HG02981 (cell line): Measurements from ENCODE around the gene TP53BP1.

Experiments used
- ATAC-seq: cut with Tn5 transposase; IDR thresholded peaks from one replicate; pipeline ENCODE4 v1.9.1; 2021; ENCODE audit warnings: mild to moderate bottlenecking, moderate library complexity; ENCODE audit not compliant: unreplicated experiment

TP53BP1 gene

DNA sequence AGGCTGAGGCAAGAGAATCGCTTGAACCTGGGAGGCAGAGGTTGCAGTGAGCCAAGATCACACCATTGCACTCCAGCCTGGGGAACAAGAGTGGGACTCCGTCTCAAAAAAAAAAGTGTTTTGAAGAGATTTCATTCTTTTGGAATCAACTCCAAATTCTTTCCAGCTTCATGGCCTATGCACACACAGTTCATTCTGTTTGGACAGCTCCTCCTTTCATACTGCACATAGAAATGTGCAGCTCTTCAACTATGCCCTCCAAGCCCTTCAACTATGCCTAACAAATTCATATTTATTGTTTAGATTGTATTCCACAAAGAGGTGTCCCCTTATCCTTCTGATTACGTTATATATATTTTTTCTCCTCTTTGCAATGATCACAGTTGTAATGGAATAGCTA lies 4.2 kb downstream of the TP53BP1 start:
- ATAC-seq: no peak

DNA sequence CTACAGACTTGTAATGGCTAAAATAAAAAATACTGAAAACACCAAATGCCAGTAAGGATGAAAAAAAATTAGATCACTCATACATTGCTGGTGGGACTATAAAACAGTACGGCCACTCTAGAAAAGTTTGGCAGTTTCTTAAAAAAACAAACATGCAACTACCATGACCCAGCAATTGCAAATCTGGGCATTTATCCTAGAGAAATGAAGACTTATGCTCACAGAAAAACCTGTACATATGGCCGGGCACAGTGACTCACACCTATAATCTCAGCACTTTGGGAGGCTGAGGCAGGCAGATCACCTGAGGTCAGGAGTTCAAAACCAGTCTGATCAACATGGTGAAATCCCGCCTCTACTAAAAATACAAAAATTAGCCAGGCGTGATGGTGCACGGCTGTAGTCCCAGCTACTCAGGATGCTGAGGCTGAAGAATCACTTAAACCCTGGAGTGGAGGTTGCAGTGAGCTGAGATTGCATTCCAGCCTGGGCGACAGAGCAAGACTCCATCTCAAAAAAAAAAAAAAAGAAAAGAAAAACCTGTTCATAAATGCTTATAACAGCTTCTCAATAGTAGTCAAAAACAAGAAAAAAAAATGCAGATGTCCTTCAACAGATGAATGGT lies 5.6 kb downstream of the TP53BP1 start:
- no peak for ATAC-seq

DNA sequence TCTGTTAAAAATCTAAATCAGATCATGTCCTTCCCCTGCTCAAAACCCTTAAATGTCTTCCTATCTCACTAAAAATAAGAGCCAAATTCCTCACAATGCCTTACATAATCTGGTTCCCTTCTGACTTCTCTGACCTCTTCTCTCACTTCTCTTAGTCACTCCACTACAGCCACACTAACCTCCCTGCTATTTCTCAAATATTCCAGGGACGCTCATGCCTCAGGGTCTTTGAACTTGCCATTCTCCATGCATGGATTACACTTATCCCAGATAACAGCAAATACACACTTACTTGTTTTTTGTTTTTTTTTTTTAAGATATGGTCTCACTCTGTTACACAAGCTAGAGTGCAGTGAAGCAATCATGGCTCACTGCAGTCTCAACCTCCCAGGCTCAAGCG lies 8.5 kb downstream of the TP53BP1 start:
- no peak for ATAC-seq

DNA sequence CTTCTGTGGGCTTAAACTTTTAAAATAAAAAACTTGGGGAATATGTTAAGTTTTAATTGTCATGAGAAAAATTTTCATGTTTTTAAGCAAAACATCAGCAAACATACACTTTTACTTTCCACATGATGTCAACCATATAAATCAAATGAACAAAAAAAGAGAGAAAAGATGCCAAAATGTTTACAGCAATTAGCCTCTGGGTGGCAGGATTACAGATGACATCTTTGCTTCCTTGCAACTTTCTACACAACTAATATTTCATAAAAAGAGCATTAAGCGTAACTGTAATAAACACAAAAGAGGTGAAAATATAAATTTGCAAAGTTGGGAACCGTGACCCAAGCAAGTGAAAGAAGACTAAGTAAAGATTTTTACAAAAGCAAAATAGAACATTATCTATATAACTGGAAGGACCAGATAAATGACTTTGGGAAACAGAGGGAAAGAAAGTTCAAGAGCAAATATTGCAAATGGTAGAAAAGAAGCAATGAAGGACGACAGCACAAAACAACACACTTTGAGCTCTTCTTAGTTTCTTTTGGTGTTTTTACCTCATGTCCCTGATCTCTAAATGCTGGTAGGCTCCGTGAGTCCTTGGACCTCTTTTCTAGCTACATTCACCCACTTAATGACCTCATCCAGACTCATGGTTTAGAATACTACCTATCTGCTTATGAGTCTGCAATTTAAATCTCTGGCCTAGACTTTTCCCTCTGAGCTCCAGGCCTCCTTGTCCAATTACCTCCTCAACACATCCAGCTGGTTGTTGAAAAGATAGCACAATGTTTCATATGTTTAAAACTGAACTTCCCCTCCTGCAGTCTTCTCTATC lies 9.4 kb downstream of the TP53BP1 start:
- ATAC-seq: no peak

DNA sequence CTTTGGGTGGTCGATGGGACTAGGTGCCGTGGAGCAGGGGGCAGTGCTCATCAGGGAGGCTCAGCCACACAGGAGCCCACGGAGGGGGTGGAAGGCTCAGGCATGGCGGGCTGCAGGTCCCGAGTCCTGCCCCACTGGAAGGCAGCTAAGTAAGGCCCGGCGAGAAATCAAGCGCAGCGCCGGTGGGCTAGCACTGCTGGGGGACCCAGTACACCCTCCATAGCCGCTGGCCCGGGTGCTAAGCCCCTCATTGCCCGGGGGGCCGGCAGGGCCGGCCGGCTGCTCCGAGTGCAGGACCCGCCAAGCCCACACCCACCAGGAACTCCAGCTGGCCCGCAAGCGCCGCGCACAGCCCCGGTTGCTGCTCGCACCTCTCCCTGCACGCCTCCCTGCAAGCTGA lies 19.1 kb downstream of the TP53BP1 start:
- ATAC-seq: no peak

DNA sequence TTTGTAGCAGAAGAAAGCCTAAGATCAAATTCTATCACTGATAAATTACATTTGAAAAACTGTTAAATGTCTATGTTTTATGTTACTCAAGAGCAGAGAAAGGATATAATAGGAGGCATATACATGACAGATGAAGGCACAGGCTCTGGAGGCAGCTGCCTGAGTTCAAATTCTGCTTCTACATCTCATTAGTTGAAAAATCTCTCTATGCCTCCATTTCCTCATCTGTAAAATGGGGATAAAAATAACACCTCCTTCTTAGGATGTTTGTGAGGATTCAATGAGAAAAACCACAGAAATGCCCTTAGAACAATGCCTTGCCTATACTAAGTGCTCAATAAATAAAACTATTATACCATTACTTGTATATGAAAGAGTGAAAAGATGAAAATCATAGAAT lies 21.0 kb downstream of the TP53BP1 start:
- ATAC-seq: no peak

DNA sequence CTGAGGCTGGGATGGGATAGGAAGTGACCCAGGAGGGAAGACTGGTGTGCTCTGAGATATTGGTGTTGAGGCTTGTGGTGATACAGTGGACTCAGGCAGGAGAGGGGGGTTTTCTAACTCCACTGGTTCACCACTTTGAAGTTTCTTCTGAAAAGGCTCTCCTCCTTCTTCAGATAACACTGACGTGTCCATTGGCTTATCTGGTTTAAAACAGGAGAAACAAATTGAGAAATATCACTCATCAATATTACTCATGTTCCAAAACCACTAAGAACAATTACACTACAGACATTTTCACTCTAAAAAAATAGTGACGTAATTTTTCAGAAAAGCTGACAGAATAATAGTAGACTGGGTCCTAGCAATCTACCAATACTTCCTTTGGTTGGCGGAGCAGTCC lies 23.1 kb downstream of the TP53BP1 start:
- no peak for ATAC-seq

DNA sequence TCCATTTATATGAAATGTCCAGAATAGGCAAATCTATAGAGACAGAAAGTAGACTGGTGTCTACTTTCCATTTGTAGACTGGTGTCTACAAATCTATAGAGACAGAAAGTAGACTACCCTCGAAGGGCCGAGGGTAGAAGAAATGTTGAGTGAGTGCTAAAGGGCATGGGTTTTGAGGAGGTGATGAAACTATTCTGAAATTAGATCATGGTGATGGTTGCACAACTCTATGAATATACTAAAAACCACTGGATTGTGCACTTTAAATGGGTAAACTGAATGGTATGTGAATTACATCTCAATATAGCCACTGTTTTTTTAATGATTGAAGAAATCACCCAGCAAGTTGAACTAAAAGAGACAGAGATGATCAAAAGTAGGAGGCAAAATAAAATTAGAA lies 27.9 kb downstream of the TP53BP1 start:
- ATAC-seq: no peak

DNA sequence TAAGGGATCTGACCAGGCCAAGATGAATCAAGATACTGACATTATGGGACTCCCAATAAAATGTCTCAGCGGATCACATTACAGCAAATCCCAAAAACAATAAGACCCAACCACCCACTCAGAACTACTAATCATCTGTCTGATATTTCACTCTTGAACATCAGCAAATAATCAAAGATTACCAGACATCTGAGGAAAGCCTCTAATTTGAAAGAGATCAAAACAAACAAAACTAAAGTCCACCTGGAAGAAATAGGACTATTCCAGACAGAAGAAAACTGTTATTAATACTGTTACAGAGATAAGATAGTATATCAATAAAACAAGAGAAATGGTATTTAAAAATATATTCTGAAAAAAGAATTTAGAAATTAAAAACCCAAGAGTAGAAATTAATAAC lies 29.0 kb downstream of the TP53BP1 start:
- ATAC-seq: no peak

DNA sequence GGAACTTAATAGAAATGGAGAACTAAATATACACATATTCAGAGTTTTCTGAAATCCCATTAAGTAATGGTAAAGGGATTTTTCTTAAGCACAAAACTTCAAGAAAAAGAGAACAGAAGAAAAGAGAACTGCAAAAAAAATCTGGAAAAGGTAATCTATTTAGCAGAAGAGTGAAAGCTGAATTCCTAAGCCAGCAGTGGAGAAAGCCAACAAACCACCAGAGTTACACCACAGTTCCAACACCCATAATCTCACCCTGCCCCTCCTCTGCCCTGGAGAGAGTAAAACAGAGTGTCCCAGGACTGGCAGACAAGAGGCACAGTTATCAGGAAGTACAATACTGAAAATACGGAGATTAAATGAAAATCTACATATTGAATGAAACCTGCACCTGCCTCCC lies 29.4 kb downstream of the TP53BP1 start:
- ATAC-seq: no peak

DNA sequence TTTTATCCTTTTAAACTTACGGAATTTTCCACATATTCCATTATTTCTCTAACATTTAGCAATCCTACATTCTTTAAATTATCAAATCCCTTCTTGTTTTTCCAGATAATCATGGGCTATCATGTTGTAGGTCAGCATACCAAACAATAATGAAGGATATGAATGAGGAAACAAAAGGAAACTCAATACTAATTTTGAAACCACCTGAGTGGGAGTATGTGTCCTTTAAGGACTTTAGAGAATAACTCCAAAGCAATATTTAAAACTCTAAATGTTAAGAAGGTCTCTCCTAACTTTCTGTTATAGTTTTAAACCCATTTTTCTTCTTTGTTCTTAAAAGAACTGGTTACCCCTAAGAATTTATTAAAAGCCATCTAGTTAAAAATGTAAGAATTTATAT lies 43.0 kb downstream of the TP53BP1 start:
- ATAC-seq: no peak

DNA sequence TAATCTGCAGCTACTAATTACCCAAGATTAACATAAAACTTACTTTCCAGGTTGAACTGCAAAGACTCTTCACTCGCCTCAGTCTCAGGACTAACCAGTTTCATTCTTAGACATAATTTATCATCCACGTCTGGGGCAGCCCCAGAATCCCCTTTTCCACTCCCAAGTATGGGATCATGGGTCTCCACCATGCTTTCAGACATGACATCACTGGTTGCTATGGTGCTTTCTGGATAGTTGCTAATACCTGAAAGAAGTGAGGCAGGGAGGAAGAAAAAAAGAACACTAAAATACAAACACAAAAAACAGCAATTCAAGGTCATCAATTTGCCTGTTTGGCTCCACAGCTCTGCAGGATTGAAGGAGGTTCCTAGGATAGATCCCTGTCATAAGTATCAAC lies 46.6 kb downstream of the TP53BP1 start:
- ATAC-seq: no peak

DNA sequence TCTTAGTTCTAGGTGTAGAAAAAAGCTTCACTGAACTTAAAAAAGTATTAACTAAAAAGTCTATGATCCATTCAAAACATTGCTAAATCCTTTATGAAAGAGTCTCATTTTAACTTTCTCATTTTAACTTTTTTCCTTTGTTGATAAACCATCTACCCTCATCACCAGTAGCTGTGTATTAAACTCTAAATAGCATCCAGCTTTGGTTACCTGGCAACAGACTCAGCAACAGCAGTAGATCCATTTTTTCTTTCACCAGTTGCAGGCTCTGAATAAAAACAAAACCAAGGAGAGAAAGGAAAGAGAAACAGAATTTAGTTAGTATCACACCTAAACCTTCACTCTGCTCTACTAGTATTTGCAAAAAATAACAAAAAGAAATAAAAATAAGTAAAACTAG lies 51.6 kb downstream of the TP53BP1 start:
- ATAC-seq: no peak

DNA sequence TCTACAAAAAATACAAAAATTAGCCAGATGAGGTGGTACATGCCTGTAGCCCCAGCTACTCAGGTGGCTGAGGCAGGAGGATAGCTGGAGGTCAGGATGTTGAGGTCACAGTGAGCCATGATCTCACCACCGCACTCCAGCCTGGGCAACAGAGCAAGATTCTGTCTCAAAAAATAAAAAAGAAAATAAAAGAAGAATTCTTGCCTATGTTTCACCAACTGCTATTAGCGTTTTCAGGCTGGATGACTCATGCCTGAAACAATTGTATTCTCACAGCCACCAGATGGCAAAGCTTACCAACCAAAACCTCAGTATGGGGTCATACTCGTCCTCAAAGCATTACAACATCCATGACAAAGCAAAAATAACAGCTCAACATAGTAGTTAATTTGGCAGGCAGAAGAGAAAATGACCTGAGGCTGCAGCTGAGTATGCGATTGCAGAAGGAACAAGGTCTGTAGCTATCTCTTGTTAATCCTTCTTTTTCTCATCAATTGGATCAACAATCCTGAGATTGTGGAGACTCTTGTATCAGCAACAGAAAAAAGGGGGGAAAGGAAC lies 52.2 kb downstream of the TP53BP1 start:
- ATAC-seq: no peak

DNA sequence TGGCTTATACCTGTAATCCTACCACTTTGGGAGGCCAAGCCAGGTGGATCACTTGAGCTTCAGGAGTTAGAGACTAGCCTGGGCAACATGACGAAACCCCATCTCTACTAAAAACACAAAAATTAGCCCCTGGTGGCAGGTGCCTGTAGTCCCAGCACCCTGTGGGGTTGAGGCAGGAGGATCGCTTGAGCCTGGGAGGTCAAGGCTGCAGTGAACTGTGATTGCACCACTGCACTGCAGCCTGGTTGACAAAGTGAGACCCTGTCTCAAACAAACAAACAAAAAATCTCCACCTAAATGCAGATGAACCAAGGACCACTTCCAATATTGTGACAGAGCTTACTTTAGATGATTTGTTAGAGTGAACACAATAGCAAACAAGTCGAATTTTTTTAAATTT lies 53.7 kb downstream of the TP53BP1 start:
- no peak for ATAC-seq

DNA sequence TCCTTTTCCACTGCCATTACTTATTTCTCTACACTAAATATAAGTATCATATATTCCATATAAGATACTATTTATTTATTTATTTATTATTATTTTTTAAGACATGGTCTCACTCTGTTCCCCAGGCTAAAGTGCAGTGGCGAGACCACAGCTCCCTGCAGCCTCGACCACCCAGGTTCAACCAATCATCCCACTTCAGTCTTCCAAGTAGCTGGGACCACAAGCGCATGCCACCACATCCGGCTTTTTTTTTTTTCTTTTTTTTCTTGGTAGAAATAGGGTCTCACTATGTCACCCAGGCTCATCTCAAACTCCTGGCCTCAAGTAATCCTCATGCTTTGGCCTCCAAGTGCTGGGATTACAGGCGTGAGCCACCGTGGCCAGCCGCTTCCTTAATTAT lies 56.6 kb downstream of the TP53BP1 start:
- no peak for ATAC-seq

DNA sequence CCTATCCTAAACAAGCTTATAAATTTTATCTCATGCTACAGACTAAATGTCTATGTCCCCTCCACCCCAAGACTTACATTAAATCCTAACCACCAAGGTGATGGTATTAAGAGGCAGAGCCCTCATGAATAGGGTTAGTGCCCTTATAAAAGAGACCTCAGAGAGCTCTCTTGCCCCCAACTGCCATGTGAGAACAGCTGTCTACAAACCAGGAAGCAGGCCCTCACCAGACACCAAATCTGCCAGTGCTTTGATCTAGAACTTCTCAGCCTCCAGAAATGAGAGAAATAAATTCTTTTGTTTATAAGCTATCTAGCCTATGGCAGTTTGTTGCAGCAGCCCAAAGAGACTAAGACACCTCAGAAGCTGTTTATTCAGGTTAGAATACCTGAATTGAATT lies 58.5 kb downstream of the TP53BP1 start:
- no peak for ATAC-seq

DNA sequence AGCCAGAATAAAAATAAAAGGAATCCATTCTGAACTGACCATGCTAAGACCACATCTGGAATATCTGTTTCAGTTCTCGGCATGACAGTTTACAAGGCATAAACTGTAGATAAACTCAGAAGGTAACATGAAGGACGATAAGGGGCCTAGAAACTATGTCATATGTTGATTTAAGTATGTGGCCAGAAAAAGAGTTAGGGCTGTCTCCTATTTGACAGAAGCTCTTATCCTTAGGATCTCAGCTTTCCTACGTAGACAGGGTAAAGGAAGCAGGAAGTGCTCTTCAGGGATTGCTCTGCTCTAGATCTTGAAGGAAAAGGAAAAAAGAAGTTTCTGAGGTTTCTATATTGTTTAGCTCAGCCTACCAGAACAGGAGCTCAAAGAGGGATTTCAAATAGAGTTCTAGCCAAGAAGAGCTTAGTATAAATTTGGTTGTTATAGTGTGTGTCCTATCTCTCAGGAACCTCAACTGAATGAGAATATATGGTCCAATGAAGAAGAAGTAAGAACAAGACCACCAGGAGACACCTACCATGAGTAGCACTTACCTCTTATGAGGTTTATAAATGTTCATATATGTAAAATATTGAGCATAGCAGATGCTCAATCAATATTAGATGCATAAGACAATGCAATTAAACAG lies 59.2 kb downstream of the TP53BP1 start:
- no peak for ATAC-seq

DNA sequence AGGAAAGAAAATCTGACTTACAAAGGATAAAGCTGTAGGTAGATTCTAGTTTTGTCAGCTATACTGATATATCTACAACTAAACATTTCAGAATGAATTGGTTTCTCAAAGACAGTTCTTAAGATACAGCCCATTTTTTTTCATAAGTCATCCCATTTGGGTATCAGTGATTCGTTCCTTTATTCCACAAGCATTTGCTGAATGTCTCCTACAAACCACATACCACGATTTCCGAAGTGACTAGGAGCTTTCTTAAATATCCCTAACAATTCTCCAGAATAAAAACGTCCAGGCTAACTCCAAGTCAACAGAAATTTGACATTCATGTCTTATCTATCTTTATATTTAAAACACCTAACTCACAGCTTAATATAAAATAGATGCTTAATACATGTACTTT lies 59.8 kb downstream of the TP53BP1 start:
- no peak for ATAC-seq

DNA sequence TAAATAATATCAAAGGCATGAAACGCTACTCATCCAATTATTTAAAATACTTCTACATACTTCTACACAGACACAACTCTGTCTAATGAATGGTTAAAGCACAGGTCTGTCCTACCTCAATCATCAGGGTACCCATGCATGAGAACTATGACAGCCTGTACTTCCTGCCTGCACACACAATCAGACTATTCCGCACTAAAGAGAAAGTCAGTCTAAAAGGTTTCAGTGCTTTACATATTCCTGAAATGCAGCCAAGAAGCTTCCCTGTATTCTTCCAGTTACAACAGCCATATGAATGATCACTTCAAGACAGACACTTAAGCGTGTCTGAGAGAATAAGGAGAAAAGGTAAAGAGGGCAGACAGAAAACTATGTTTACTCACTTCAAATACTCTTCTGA lies 63.3 kb downstream of the TP53BP1 start:
- ATAC-seq: no peak

DNA sequence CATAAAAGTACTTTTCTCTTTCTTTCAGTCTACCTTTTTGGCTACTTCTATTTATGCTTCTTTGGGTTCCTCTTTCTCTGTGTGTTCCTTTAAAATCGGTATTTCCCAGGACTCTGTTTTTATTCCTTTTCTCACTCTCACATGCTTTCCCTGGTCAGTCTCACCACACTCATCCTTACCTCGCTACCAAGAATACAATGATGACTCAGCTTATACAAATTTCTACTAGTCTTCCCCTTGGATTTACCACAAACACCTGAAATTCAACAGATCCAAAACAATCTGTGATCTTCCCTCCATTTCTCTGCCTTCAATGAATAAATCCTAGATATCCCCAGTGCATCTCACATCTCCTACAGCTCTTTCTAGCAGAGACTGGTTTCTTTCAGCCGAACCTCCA lies 69.2 kb downstream of the TP53BP1 start:
- no peak for ATAC-seq

DNA sequence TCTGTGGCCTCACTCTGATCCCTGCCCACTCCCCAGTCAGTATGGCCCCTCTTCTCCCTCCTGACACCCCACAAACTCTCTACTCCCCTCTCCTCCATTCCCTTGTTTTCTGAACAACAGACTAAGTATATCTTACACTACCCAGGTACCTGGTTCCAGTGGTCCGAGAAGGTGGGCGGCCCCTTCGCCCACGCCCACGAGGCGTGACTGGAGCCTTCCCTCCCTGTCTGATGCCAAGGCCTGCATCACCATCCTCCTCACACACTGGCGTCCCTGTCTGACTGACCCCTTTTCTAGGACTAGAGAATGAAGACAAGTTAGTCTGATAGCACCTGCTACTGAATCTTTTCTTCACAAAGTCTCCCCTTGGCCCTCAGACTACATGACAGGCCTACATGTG lies 72.1 kb downstream of the TP53BP1 start:
- no peak for ATAC-seq
